ENCODE data around the gene PSMD11.

PSMD11 gene

GRCh38 chr17:32494621-32495358, 50.5 kb downstream of the PSMD11 start:
- Histone ChIP-seq H3K4me3 (ENCODE audit: low read length) (no peak overlapping the region), H3K4me1 (ENCODE audit: control insufficient read depth, insufficient read depth, low read length) (no peaks in the 10 kb centered on the region), H3K9ac (ENCODE audit: low read length) (no peak overlapping the region), H3K27me3 (ENCODE audit: control insufficient read depth, insufficient read depth, low read length) (no peaks in the 10 kb centered on the region), H3K36me3 (ENCODE audit: control insufficient read depth, insufficient read depth, low read length) (no peaks in the 10 kb centered on the region), H3K27ac (ENCODE audit: low read depth, low read length) (no peak overlapping the region)

- Histone ChIP-seq H3K4me3 (ENCODE audit: low read length) (no peak overlapping the region), H3K36me3 (ENCODE audit: control insufficient read depth, insufficient read depth, low read length) (no peaks in the 10 kb centered on the region), H3K4me1 (ENCODE audit: control insufficient read depth, insufficient read depth, low read length) (no peaks in the 10 kb centered on the region), H3K27me3 (ENCODE audit: control insufficient read depth, insufficient read depth, low read length) (no peaks in the 10 kb centered on the region), H3K9ac (ENCODE audit: low read length) (no peak overlapping the region), H3K27ac (ENCODE audit: low read depth, low read length) (no peak overlapping the region)
These were observed 51.3 kb downstream of the PSMD11 start for GRCh38 chr17:32495359-32496231.

GRCh38 chr17:32496395-32497073, 52.2 kb downstream of the PSMD11 start:
- Histone ChIP-seq H3K27ac (ENCODE audit: low read depth, low read length) (no peak overlapping the region), H3K27me3 (ENCODE audit: control insufficient read depth, insufficient read depth, low read length) (no peaks in the 10 kb centered on the region), H3K4me1 (ENCODE audit: control insufficient read depth, insufficient read depth, low read length) (no peaks in the 10 kb centered on the region), H3K4me3 (ENCODE audit: low read length) (no peak overlapping the region), H3K36me3 (ENCODE audit: control insufficient read depth, insufficient read depth, low read length) (no peaks in the 10 kb centered on the region), H3K9ac (ENCODE audit: low read length) (no peak overlapping the region)

- Histone ChIP-seq H3K4me3 (ENCODE audit: low read length) (no peak overlapping the region), H3K9ac (ENCODE audit: low read length) (no peak overlapping the region), H3K36me3 (ENCODE audit: control insufficient read depth, insufficient read depth, low read length) (no peaks in the 10 kb centered on the region), H3K4me1 (ENCODE audit: control insufficient read depth, insufficient read depth, low read length) (no peaks in the 10 kb centered on the region), H3K27me3 (ENCODE audit: control insufficient read depth, insufficient read depth, low read length) (no peaks in the 10 kb centered on the region), H3K27ac (ENCODE audit: low read depth, low read length) (no peak overlapping the region)
These were observed 53.3 kb downstream of the PSMD11 start for GRCh38 chr17:32497431-32498205.

GRCh38 chr17:32498391-32498790, 54.1 kb downstream of the PSMD11 start:
- Histone ChIP-seq H3K9ac (ENCODE audit: low read length) (no peak overlapping the region), H3K36me3 (ENCODE audit: control insufficient read depth, insufficient read depth, low read length) (no peaks in the 10 kb centered on the region), H3K4me3 (ENCODE audit: low read length) (no peak overlapping the region), H3K27me3 (ENCODE audit: control insufficient read depth, insufficient read depth, low read length) (no peaks in the 10 kb centered on the region), H3K4me1 (ENCODE audit: control insufficient read depth, insufficient read depth, low read length) (no peaks in the 10 kb centered on the region), H3K27ac (ENCODE audit: low read depth, low read length) (no peak overlapping the region)

GRCh38 chr17:32502013-32502412, 57.7 kb downstream of the PSMD11 start:
- no peaks in the 10 kb centered on the region for H3K4me1 ChIP-seq (ENCODE audit: control insufficient read depth, insufficient read depth, low read length)
- no peaks in the 10 kb centered on the region for H3K36me3 ChIP-seq (ENCODE audit: control insufficient read depth, insufficient read depth, low read length)
- H3K27ac ChIP-seq (ENCODE audit: low read depth, low read length): no peak overlapping the region
- H3K4me3 ChIP-seq (ENCODE audit: low read length): no peak overlapping the region
- no peak overlapping the region for H3K9ac ChIP-seq (ENCODE audit: low read length)
- H3K27me3 ChIP-seq (ENCODE audit: control insufficient read depth, insufficient read depth, low read length): no peaks in the 10 kb centered on the region

- no peaks in the 10 kb centered on the region for H3K4me1 ChIP-seq (ENCODE audit: control insufficient read depth, insufficient read depth, low read length)
These were observed 58.4 kb downstream of the PSMD11 start for GRCh38 chr17:32502710-32503109.

GRCh38 chr17:32503251-32504165, 59.2 kb downstream of the PSMD11 start:
- Histone ChIP-seq H3K9ac (ENCODE audit: low read length) (no peak overlapping the region), H3K36me3 (ENCODE audit: control insufficient read depth, insufficient read depth, low read length) (no peaks in the 10 kb centered on the region), H3K27ac (ENCODE audit: low read depth, low read length) (no peak overlapping the region), H3K4me1 (ENCODE audit: control insufficient read depth, insufficient read depth, low read length) (no peaks in the 10 kb centered on the region), H3K27me3 (ENCODE audit: control insufficient read depth, insufficient read depth, low read length) (no peaks in the 10 kb centered on the region), H3K4me3 (ENCODE audit: low read length) (no peak overlapping the region)

More at GRCh38 chr17:32502710-32503109, 58.4 kb downstream of the PSMD11 start:
- H3K4me3 ChIP-seq (ENCODE audit: low read length): no peak overlapping the region
- H3K27me3 ChIP-seq (ENCODE audit: control insufficient read depth, insufficient read depth, low read length): no peaks in the 10 kb centered on the region
- H3K9ac ChIP-seq (ENCODE audit: low read length): no peak overlapping the region
- H3K36me3 ChIP-seq (ENCODE audit: control insufficient read depth, insufficient read depth, low read length): no peaks in the 10 kb centered on the region
- no peak overlapping the region for H3K27ac ChIP-seq (ENCODE audit: low read depth, low read length)

- Histone ChIP-seq H3K27ac (ENCODE audit: low read depth, low read length) (no peak overlapping the region), H3K27me3 (ENCODE audit: control insufficient read depth, insufficient read depth, low read length) (no peaks in the 10 kb centered on the region), H3K9ac (ENCODE audit: low read length) (no peak overlapping the region), H3K4me1 (ENCODE audit: control insufficient read depth, insufficient read depth, low read length) (no peaks in the 10 kb centered on the region), H3K4me3 (ENCODE audit: low read length) (no peak overlapping the region), H3K36me3 (ENCODE audit: control insufficient read depth, insufficient read depth, low read length) (no peaks in the 10 kb centered on the region)
These were observed 60.1 kb downstream of the PSMD11 start for GRCh38 chr17:32504166-32504990.

GRCh38 chr17:32508926-32509325, 64.6 kb downstream of the PSMD11 start:
- Histone ChIP-seq H3K27ac (ENCODE audit: low read depth, low read length) (no peak overlapping the region), H3K9ac (ENCODE audit: low read length) (no peak overlapping the region), H3K4me3 (ENCODE audit: low read length) (no peak overlapping the region), H3K4me1 (ENCODE audit: control insufficient read depth, insufficient read depth, low read length) (no peaks in the 10 kb centered on the region), H3K36me3 (ENCODE audit: control insufficient read depth, insufficient read depth, low read length) (no peaks in the 10 kb centered on the region), H3K27me3 (ENCODE audit: control insufficient read depth, insufficient read depth, low read length) (no peaks in the 10 kb centered on the region)

GRCh38 chr17:32510466-32510865, 66.2 kb downstream of the PSMD11 start:
- Histone ChIP-seq H3K4me3 (ENCODE audit: low read length) (no peak overlapping the region), H3K4me1 (ENCODE audit: control insufficient read depth, insufficient read depth, low read length) (no peaks in the 10 kb centered on the region), H3K27ac (ENCODE audit: low read depth, low read length) (no peak overlapping the region), H3K9ac (ENCODE audit: low read length) (no peak overlapping the region), H3K36me3 (ENCODE audit: control insufficient read depth, insufficient read depth, low read length) (no peaks in the 10 kb centered on the region), H3K27me3 (ENCODE audit: control insufficient read depth, insufficient read depth, low read length) (no peaks in the 10 kb centered on the region)
